Measurements from ENCODE around the gene RPL13A.

- TF ChIP-seq TAF1 (IDR thresholded peaks at IDR 0.05; ENCODE audit: borderline replicate concordance, insufficient read depth, low read length) (peak; percentile 67; the same call in 1 of the 2 replicates), REST (IDR thresholded peaks at IDR 0.05; ENCODE audit: insufficient read depth in 1 of 2, low read depth in 2 of 2, low read length in 2 of 2) (0 out of 4 replicates have a peak, but pooled peaks of 1 of the 2 experiments have one; percentile 1), POLR2AphosphoS5 (IDR thresholded peaks at IDR 0.05; ENCODE audit: low read depth, low read length) (peak; percentile 71), SIN3A (IDR thresholded peaks at IDR 0.05; ENCODE audit: borderline replicate concordance, insufficient read depth, low read length) (peak; percentile 96; the same call in 1 of the 2 replicates)
Measured at GRCh38 chr19:49497047-49497788, 9.8 kb downstream of the RPL13A start.
